ENCODE data around the gene SNAPC1. TPM values are rescaled to one million over a fixed set of nuclear protein-coding genes. Genes with fewer than 3 reads are reported as not detected.

SNAPC1 gene
- total and polyA plus RNA-seq, 2 of the 13 experiments (the other 11 are each of a cell fraction or from before 2014, with no cell fraction given), result 2.6 to 8.5 TPM

GRCh38 chr14:61730756-61731373 lies 31.4 kb upstream of the SNAPC1 start:
- WGBS (ENCODE audit: low lambda C conversion rate), result 91% methylated on average over 2 of the region's 2 CpGs
- ATAC-seq, result no peak
- H3K9ac ChIP-seq (ENCODE audit: insufficient read depth, low read depth, low read length), result no peak overlapping the region
- no peak overlapping the region for H3K4me2 ChIP-seq (ENCODE audit: low read depth, low read length)
- DNase-seq (ENCODE audit: low spot score), result no peak
- POLR2A ChIA-PET, result no interaction called here
- intact Hi-C loops (cut with micrococcal nuclease; ENCODE audit: unreplicated experiment) (loop anchor here (5.0 kb wide), 1 partner anchor 34 kb away; the partner anchor contains the start of gene HIF1A), in situ Hi-C loops (cut with HindIII; ENCODE audit: extremely low pct_ligation_motif_present, low pct_unique_long_range_greater_than_20kb) (loop anchor here (5.0 kb wide), 1 partner anchor 269 kb away; no protein-coding TSS in a partner anchor)
- H3K36me3 ChIP-seq (replicated peaks in 1 of 2; ENCODE audit: control insufficient read depth in 1 of 2, insufficient read depth in 2 of 2, low read length in 2 of 2), result peaks cover 10 to 79% of the 10 kb centered on the region in 2 experiments
- peaks cover 4% of the 10 kb centered on the region; the same call in 1 of the 2 replicates for H4K20me1 ChIP-seq (ENCODE audit: insufficient read depth, low read length)
- no peak for FAIRE-seq
- no peak overlapping the region for H3K27ac ChIP-seq (ENCODE audit: extremely low read length, insufficient read depth, low read length)
- no peaks in the 10 kb centered on the region for H3K9me3 ChIP-seq (ENCODE audit: low read length)
- no peak overlapping the region for H3K4me3 ChIP-seq (replicated peaks in 1 of 3; ENCODE audit: insufficient read depth in 1 of 3, low read depth in 2 of 3, low read length in 3 of 3)
- TF ChIP-seq RAD21 (CRISPR knock-in tag; IDR thresholded peaks at IDR 0.05) (0 out of 2 replicates have a peak, but pooled peaks have one; percentile 15), SMC3 (IDR thresholded peaks at IDR 0.05; ENCODE audit: low read length) (0 out of 2 replicates have a peak, but pooled peaks have one; percentile 37), CTCF (CRISPR knock-in tag; IDR thresholded peaks at IDR 0.05) (peak; percentile 25; the same call in 1 of the 2 replicates), RBM22 (optimal IDR thresholded peaks at IDR 0.05; ENCODE audit: low read length) (peak; percentile 44), STAG1 (CRISPR knock-in tag; IDR thresholded peaks at IDR 0.05) (peak; percentile 73), EZH2 (conservative IDR thresholded peaks at IDR 0.05; ENCODE audit: low read depth, low read length) (no peak)
- CTCF ChIA-PET (ENCODE audit: low intra/inter-chr PET ratio, low total read pairs), result interaction anchor here (1.1 to 2.7 kb wide), 4 partner anchors 169 to 274 kb away, joined by 4 to 26 read pairs (median 6); no protein-coding TSS in a partner anchor
- no TSS peak for BruUV-seq (replicated peaks)
- H2AFZ ChIP-seq (ENCODE audit: low read length), result no peak overlapping the region
- no peaks in the 10 kb centered on the region for H3K79me2 ChIP-seq (ENCODE audit: insufficient read depth, low read length)
- H3K4me1 ChIP-seq (ENCODE audit: insufficient read depth, low read length), result no peaks in the 10 kb centered on the region
- H3K27me3 ChIP-seq (ENCODE audit: control insufficient read depth in 1 of 2, insufficient read depth in 2 of 2, low read length in 2 of 2), result no peaks in the 10 kb centered on the region
